GM21529 (cell line): ENCODE results near the gene ACTA2.
A peak's percentile ranks its signal among the peaks of the same experiment; 100 is the strongest.

Experiments used
- ATAC-seq: cut with Tn5 transposase; IDR thresholded peaks from one replicate; pipeline ENCODE4 v1.9.1; 2021; ENCODE audit not compliant: unreplicated experiment

ACTA2 gene

DNA sequence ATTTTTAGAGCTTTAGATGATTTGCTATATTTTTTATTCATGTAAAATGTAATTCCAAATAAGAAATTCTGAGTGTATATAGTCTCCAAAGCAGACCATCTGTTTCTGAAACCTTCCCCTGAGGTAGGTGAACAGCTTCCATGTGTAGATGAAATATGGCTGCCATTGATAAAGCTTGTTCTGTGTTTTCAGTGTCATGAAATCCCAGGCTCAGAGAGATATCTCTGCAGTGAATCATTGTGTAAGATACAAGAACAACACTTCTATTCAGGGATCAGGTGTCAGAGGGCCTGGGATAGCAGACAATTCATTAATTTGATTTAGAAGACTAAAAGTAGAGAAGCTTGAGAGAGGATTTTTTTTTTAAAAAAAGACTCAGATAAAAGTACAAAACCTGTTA, 29.1 kb downstream of the ACTA2 start:
- no peak for ATAC-seq

DNA sequence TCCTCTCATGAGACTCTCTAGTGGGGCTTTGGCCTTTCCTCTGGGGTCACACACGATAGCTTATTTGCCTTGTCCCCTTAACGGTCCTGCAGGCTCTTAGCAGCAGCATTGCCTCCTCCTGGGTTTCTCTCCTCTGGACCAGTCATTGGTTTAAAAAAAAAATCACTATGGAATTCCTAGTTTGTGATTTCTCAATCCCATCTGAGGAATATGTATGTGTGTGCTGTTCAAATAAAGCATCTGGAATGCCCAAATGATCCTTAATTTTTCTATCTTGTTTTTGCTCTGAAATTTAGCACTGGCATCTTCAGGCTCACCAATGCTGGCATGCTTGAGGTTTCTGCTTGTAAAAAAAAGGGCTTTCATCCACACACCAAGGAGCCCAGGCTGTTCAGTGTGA, 30.5 kb downstream of the ACTA2 start:
- no peak for ATAC-seq

DNA sequence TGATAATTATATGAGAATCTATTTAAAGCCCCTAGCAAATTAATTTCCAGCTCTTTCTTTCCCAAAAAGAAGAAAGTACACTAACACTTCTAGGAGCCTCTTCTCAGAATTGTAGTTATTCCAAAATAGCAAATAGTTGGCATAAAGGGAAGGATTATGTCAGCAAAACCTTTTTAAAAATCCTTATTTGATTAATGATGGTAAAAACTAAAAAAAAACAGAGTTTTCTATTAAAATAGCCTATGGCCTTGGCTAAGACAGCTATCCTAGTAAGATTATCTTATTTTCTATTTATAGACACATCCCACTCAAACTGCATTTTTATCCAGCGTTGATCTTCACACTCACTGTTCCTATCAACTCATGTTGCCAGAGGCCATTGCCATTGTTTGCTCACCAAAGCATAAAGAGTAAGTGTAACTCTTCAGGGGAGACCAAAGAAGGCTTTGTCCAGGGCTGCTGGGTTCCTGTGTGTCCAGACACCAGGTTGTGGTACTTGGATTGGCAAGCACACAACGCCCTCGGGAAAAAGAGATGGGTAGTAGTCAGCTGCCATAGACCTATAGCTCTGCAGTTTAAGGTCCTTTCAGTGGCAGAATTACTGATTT, 31.5 kb downstream of the ACTA2 start:
- ATAC-seq = no peak

DNA sequence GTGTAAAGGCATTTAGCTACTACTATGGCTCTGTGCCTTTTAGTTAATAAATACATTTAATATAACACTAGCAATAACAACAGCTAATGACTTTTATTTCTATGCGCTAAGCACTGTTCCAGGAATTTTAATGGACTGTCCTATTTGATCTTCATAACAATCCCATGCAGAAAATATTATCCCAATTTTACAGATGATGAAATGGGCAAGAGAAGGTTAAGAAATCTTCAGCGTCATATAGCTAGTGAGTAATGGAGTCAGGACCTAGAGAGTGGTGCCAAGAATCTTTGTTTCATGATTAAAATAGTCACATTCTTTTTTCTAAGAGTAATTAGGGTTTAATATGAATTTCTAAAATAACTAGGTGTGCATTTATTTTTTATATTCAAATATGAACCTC, 32.4 kb downstream of the ACTA2 start:
- ATAC-seq = no peak

DNA sequence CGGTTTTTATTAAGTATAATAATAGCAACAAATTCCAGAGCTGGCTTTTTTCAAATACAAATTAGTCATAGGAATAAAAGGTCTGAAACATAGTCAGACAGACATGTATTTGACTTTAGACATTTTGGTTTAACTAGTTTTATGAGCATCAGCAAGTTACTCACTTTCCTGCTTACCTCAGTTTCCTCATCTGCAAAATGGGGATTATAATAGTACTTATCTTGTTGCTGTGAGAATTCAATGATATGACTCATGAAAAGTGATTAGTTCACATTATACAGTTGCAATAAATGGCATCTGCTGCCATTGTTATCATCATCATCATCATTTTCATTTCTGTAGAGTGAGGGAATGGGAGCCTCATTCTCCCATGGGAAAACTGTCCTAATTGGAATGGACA, 33.5 kb downstream of the ACTA2 start:
- no peak for ATAC-seq

DNA sequence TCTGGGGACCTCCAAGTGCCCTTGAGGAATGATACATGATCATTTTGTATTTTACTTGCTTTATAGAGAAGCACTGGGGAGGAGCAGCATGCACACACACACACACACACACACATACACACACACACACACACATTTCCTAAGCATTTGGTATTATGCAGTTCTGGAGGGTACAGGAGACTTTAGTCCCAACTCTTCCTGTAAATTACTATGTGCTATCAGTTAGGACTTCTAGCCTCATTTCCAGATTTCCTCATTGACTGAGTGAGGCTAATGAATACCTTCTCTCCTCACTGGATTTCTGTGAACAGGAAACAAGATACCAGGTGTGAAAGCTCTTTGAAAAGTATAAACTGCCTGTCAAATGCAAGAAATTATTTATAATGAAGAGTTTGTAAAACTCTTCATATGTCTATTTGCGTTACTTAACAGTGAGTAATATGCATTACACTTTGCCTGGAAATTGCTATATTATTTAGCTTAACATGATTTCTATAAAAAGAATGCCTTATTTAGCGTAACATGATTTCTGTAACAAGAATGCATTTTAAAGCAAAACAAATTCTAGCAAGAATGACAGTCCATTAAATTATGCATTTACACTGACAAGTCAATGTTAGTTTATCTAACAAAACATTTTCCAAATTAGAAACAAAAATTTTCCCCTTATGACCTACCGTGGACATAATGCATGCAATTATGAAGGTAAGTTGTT, 34.2 kb downstream of the ACTA2 start:
- ATAC-seq = no peak

DNA sequence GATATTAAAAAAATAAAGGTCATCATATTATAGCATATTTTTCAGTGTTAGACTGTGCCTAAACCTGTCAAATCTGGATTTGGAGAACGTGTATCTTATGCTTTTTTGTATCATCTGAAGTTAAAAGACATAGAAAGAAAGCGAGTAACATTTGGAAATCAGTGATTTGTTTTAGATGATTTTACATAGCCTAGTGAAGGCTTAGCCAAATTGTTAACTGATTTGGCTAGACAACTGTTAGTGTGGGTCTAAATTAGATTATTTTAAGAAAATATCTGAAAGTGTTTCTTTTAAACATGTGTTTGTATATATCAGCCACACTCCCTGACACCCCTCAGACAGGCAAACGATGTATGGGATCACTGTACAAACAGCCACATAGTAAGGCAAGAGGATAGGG, 35.6 kb downstream of the ACTA2 start:
- no peak for ATAC-seq

DNA sequence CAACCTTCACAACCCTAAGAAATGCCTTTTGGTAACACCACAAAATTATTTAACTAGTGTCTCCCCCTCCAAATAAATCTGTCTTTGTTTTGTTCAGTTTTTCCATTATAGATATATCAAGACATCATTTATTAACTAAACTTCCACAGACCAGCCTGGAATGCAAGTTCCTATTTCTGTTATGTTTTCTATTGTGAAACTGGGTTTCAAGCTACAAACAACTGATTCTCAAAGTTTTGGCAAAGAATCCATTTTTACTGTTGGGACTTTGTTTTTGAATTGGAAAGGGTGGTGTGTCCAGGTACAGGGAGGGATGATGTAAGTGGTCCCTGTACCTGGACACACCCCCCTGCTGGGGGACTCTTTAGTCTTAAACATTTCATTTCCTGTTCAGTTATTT, 36.3 kb downstream of the ACTA2 start:
- ATAC-seq = no peak

DNA sequence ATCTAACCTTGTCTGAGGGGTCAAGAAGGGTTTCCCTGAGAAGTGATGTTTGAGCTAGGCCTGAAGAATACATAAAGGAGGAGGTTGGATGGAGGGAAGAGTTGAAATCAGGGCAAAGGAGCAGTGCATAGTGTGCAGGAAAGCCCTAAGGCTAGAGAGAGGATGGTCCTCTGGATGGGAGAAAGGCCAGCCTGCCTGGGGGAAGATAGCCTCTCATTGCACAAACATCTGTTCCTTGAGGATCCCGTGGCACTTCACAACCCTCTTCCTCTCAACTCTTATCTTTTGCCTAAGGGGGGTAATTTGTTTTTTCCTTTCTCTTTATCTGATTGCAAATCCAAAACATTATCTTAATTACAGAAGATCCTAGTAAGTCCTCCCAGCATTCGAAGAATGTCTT, 36.8 kb downstream of the ACTA2 start:
- no peak for ATAC-seq

DNA sequence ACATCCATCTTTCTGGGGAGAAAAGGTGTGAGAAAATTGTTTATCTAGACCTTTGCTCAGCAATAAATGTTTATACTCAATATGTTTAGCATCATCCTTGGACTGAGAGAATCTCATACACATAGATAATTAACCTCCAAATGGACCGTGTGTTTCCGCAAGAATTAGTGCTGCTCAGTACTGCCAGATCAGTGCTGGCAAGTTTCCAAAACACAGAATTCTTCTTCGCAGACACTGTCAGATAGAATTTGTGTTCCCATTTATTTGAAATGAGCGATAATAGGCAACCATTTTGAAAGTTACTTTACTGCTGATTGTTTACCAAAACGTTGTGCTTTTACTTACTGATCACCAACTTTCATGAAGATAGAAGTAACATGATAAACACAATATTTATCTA, 38.8 kb downstream of the ACTA2 start:
- ATAC-seq = no peak

DNA sequence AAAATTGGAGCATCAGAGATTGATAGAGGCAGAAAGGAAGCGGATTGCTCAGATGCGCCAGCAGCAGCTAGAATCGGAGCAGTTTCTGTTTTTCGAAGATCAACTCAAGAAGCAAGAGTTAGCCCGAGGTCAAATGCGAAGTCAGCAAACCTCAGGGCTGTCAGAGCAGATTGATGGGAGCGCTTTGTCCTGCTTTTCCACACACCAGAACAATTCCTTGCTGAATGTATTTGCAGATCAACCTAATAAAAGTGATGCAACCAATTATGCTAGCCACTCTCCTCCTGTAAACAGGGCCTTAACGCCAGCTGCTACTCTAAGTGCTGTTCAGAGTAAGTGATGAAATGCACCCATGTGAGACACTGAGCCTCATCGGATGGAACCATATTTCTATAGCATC, 39.4 kb downstream of the ACTA2 start:
- no peak for ATAC-seq

DNA sequence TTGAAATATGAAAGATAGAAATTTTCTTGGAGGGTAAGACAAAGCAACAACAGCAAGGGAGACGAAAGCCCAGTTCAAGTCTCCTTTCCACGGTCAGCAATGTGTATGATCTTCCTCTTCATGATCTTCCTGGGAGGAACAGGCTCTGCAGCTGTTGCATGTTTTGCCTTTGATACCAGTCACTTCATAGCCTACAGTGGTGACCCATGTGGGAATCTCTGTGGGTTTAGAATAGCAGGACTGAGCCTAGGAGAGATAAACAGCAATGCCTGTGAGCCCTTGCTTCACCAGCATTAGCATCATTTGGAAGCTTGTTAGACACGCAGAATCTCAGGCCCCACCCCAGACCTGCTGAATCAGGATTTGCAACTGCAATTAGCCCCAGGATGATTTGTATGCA, 40.7 kb downstream of the ACTA2 start:
- ATAC-seq = no peak

DNA sequence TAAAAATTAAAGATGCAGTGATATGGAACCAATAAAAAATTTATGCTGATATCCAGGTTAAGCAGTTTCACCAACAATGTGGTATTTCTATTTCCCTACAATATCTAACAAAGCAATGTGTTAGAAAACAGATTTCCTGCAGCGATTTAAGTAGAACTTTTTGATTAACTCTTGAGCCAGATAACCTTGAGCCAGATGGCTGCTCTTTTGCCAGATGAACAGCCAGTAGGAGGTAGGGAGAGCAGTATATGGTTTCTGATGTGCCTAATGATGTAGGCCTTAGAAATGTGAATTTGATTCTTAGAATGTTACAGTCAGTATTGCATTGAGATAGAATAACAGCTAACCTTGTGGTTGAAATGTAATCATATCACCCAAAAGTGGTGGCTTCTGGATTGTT, 41.5 kb downstream of the ACTA2 start:
- ATAC-seq = no peak

DNA sequence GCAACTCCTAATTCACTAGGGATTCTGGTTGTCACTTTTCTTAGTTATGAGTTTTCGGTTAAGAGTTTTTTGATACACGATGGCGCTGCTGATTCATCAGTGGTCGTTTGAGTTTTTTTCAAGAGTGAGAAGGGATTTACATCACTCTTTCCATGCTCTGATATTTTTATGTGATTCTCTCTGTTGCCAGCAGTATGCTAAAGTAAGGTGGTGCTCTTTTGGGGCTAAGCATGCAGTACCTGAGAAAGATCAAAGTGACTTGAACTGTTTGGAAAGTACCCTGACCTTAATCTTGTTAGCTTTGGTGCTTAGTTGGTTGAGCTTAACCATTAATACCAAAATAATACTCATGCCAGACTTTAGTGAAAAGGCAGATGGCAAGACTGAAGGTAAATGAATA, 44.4 kb downstream of the ACTA2 start:
- ATAC-seq = no peak

DNA sequence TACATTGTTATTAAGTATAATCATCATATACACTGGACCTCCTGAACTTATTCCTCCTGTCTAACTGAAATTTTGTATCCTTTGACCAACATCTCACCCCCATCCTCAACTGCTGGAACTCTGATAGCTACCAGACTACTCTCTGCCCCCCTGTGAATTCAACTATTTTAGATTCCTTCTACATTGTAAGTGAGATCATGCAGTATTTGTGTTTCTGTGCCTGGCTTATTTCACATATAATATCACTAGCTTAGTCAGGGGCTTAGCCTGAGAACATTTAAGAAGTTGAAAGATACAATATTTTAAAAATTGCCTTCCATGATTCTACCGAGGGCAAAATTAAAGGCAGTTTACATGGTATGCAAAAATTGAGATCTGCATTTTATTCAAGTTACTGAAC, 45.7 kb downstream of the ACTA2 start:
- no peak for ATAC-seq

DNA sequence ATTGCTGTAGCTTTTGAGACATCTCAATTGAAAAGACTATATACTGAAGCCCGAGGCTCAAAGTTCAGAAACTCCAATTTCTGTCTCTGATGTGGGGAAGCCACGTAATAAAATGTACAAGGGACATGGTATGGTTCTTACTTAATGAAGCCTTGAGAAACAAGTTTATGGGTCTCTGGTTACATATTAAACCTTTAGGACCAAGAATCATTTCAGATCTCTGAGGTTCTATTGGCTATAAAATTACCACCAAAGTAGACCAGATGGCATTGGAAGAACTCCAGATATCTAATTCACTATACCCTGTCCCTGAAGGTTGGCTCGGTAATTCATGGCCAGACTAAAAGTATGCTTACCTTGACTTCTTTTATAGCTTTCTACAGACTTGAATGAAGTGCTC, 48.9 kb downstream of the ACTA2 start:
- no peak for ATAC-seq

DNA sequence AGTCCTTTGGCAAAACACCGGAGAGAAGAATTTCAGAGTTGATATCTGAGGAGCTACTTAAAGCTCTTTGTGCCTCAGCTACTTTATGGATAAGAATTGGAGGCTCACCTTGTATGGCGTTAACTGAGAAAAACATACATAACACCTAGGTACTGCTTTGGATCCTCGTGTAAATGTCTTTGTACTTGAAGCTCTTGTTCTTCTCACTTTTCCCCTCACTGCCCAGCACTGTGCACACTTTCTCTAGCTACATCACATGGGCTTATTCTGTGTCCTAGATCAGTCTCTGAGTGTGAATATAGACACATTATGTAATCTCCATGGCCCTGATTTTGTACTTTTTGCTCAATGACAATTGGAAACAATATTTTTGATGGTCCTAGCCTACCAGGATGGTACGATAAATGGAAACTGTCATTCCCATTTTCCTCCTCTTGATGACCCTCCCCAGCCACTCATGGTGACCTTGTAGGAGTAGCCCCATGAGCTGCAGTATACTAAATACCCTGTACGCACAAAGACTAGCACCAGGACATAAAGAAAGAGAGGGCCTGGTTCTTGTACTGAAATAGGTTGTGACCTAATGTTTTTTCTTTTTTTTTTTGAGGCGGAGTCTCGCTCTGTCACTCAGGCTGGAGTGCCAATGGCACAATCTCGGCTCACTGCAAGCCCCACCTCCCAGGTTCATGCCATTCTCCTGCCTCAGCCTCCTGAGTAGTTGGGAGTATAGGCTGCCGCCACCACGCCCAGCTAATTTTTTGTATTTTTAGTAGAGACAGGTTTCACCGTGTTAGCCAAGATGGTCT, 50.4 kb downstream of the ACTA2 start:
- ATAC-seq = peak; percentile 35

DNA sequence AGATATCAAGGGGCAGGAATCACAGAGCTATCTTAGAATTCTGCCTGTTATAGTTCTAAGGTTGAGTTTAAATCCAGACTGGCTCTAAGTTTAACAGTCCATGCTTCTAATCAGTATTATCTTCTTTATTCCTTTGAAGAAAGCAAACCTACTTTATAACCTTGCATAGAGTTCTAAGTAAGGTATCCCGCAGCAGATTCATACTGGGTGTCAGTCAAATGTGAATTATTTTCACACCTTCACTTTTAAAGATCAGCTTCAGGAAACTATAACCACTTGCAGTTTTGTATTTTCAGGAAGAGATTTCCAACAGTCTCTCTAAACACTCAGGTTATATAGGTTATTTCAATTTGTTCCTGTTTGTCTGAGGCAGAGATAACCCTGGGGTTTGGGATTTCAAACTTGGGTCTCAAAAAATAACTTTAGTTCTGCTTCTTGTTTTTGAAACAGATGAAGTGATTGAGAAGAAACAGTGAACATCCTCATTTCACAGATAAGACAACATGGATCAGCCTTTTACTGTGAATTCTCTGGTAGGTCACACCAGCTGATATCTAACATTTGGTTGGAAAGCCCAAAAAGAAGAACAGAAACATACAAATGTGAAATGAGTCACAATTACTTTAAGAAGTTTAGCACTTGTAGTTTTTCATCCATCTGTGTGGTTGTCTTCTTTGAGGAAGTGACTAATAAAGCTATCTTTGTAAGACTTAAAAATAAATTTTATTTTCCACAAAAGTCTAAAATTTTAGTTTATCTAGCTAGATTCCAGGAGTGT, 51.2 kb downstream of the ACTA2 start:
- peak; percentile 84 for ATAC-seq

DNA sequence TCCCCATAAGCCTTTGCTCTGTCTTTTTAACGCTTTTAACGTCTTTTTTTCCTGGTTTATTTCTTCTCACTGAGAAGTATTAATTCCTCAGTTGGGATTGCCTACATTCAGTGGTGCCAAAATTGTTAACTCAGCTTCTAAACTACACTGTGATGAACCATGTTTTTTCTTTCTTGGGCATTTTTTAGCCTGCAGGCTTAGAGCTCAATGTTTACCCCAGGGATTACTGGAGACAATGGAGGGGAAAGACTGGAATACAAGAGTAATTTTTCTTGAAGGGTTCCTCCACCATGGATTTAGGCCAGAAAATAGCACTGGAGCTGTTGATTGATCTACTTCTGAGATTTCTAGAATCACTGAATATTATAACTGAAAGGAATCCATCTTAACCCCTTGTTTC, 52.7 kb downstream of the ACTA2 start:
- ATAC-seq = no peak

DNA sequence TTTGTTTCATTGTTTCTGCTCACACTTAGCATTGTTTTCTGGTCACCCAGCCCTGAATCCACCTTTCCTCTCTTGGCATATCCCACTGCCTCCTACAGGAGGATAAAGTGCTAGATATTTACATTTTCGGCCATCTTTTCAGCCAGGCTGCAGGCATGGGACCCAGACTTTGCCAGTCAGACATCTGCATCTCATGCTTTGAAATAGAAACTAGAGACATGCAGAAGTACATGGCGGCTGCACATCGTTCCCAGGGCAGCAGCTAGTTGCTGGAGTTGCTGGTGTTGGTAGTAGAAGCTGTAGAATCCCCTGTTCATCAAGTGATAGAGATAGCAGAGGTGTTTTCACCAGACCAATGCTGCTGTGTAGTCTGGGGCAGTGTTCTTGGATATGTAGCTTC, 53.8 kb downstream of the ACTA2 start:
- no peak for ATAC-seq

DNA sequence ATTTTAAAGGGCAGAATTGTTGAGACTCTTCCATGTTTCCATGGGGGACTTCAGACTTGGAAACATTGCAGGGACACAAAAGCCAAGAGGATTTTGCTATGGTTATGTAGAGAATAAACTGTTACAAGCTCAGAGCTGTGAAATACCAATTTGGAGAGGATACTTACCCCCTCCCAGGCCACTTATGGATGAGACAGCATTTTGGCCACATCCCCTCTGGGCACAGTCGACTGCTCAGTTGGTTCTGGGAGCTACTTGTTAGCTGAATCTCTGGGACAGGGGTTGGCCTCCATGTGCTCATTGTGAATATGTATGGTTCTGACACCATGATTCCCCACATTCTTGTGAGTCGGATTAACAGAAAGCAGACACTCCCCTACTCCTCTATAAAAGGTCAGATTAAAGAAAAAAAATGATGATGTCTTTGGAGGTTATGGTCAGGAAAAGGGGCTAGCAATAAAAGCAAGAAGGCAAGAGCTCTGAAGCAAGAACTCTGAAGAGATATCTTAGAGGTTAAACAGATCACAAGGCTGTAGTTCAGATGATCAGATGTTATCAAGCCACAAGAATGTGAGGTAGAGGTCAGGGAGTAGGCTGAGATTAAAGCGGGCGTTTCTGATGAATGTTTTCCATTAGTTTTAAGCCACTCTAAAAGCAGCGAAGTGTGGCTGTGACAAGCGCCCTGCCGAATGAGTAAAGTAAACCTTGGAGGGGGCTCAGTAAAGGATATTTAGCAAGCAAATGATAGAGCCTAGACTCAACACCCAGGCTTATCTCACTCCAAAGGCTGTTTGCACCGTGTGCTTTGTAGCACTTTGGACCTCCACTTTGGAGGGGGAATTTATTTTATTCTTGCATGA, 55.3 kb downstream of the ACTA2 start:
- no peak for ATAC-seq
